AG10803 (cell line): Measurements from ENCODE around the gene EGFLAM.

Experiments used
- DNase-seq: peaks from one replicate; pipeline ENCODE4 v3.0.0; 2010; ENCODE audit warnings: low read depth
- H3K4me3 ChIP-seq: 2 replicates; pipeline ENCODE4 v1.5.1; 2011; ENCODE audit warnings: mild to moderate bottlenecking, low read length, control low read depth
- CTCF ChIP-seq: conservative IDR thresholded peaks from 2 replicates; pipeline ENCODE4 v1.5.1; 2011; ENCODE audit warnings: mild to moderate bottlenecking, low read length, control low read depth, inconsistent platforms

Gene EGFLAM

GRCh38 chr5:38478166-38478565 lies 219.8 kb downstream of the EGFLAM start:
- DNase-seq = no peak
- no peak for TF ChIP-seq CTCF

GRCh38 chr5:38478878-38479277 lies 220.5 kb downstream of the EGFLAM start:
- H3K4me3 ChIP-seq = no peak overlapping the region
- DNase-seq = no peak
- no peak for TF ChIP-seq CTCF

More at GRCh38 chr5:38478166-38478565, 219.8 kb downstream of the EGFLAM start:
- no peak overlapping the region for H3K4me3 ChIP-seq

- no peak for DNase-seq
- no peak for TF ChIP-seq CTCF
- H3K4me3 ChIP-seq = no peak overlapping the region
These were observed 221.1 kb downstream of the EGFLAM start for GRCh38 chr5:38479315-38479904.

GRCh38 chr5:38483805-38484398 lies 225.5 kb downstream of the EGFLAM start:
- no peak for TF ChIP-seq CTCF
- no peak overlapping the region for H3K4me3 ChIP-seq
- DNase-seq = no peak

- DNase-seq = no peak
- H3K4me3 ChIP-seq = no peak overlapping the region
- TF ChIP-seq CTCF = no peak
These were observed 235.8 kb downstream of the EGFLAM start for GRCh38 chr5:38494175-38494574.

GRCh38 chr5:38494763-38495162 lies 236.4 kb downstream of the EGFLAM start:
- no peak overlapping the region for H3K4me3 ChIP-seq
- no peak for DNase-seq
- no peak for TF ChIP-seq CTCF

GRCh38 chr5:38497946-38498345 lies 239.6 kb downstream of the EGFLAM start:
- H3K4me3 ChIP-seq = no peak overlapping the region
- peak; percentile 4 for DNase-seq
- no peak for TF ChIP-seq CTCF
